RWPE1 (cell line): Measurements from ENCODE around the gene RPN1.

Experiments
- CTCF ChIA-PET: fragments of 350-600 bp; sonication (Branson Sonifier 250); formaldehyde crosslinking; extraction: SDS; loops from one replicate; lab custom pipeline; 2021; lab: Yijun Ruan, JAX
- POLR2A ChIA-PET: fragments of 400-600 bp; formaldehyde crosslinking; extraction: SDS; loops from one replicate; lab custom pipeline; 2020; ENCODE audit warnings: antibody characterized with exemption; ENCODE audit not compliant: low non-redundant PET; lab: Yijun Ruan, JAX
- DNase-seq: peaks from one replicate; pipeline ENCODE4 v3.0.0; 2012; ENCODE audit warnings: low spot score
- H3K27ac ChIP-seq: fragments of 450-650 bp; 2 replicates; pipeline ENCODE4 v1.5.1; 2017
- CTCF ChIP-seq: fragments of 450-650 bp; conservative IDR thresholded peaks from 2 replicates; pipeline ENCODE4 v1.5.1; 2017; ENCODE audit warnings: low read depth, mild to moderate bottlenecking

The RPN1 gene

GRCh38 chr3:128648940-128649663, 1.5 kb downstream of the RPN1 start:
- ChIA-PET POLR2A (no interaction called here), CTCF (interaction anchor here (0.5 to 1.6 kb wide), 2 partner anchors 32 to 174 kb away, joined by 3 read pairs; no protein-coding TSS in a partner anchor)
- no peak for TF ChIP-seq CTCF
- no peak for DNase-seq
- no peak overlapping the region for H3K27ac ChIP-seq

GRCh38 chr3:128648402-128648801, 2.2 kb downstream of the RPN1 start:
- DNase-seq: no peak
- POLR2A ChIA-PET: no interaction called here
- H3K27ac ChIP-seq: no peak overlapping the region
- CTCF ChIA-PET: no interaction called here
- no peak for TF ChIP-seq CTCF

GRCh38 chr3:128647307-128647706, 3.3 kb downstream of the RPN1 start:
- no peak for DNase-seq
- ChIA-PET POLR2A (no interaction called here), CTCF (interaction anchor here (0.6 kb wide), 1 partner anchor 30 kb away, joined by 4 read pairs; no protein-coding TSS in a partner anchor)
- no peak overlapping the region for H3K27ac ChIP-seq
- TF ChIP-seq CTCF: no peak

GRCh38 chr3:128634075-128634611, 16.5 kb downstream of the RPN1 start:
- POLR2A ChIA-PET: no interaction called here
- CTCF ChIA-PET: interaction anchor here (0.6 kb wide), 1 partner anchor 11 kb away, joined by 4 read pairs; no protein-coding TSS in a partner anchor
- no peak for TF ChIP-seq CTCF
- no peak for DNase-seq
- 0 out of 2 replicates have a peak overlapping the region, but pooled peaks have one; percentile 1 for H3K27ac ChIP-seq

- POLR2A ChIA-PET: no interaction called here
- DNase-seq: no peak
- H3K27ac ChIP-seq: no peak overlapping the region
- TF ChIP-seq CTCF: no peak
- CTCF ChIA-PET: interaction anchor here (0.6 kb wide), 2 partner anchors 24 to 264 kb away, joined by 3 read pairs; no protein-coding TSS in a partner anchor
These were observed 18.3 kb downstream of the RPN1 start for GRCh38 chr3:128632301-128632700.

GRCh38 chr3:128629936-128630335, 20.7 kb downstream of the RPN1 start:
- ChIA-PET POLR2A (no interaction called here), CTCF (no interaction called here)
- DNase-seq: no peak
- TF ChIP-seq CTCF: no peak
- H3K27ac ChIP-seq: no peak overlapping the region
